Progenitor cell of endocrine pancreas (in vitro differentiated cells): ENCODE data around the gene GPBP1L1. TPM values are rescaled to one million over a fixed set of nuclear protein-coding genes. Genes with fewer than 3 reads are reported as not detected.
"Not testable (repeated sequence)": the region's sequence is repeated elsewhere in the genome, so short reads cannot be mapped to it uniquely, and the experiment has no call there.

Experiments used
- DNase-seq: peaks from one replicate; pipeline ENCODE4 v3.0.0; 2021; ENCODE audit warnings: low spot score; ENCODE audit not compliant: unreplicated experiment
- H3K27ac Mint-ChIP-seq: 2 replicates; pipeline ENCODE4 v1.8.0; 2021; ENCODE audit warnings: mild to moderate bottlenecking, moderate library complexity, mixed read lengths
- H3K27me3 Mint-ChIP-seq: 2 replicates; pipeline ENCODE4 v1.8.0; 2021; ENCODE audit warnings: mixed read lengths
- H3K36me3 Mint-ChIP-seq: 2 replicates; pipeline ENCODE4 v1.8.0; 2022; ENCODE audit warnings: mixed read lengths; ENCODE audit not compliant: insufficient read depth
- H3K4me1 Mint-ChIP-seq: 2 replicates; pipeline ENCODE4 v1.8.0; 2021; ENCODE audit warnings: low read depth, mixed read lengths
- H3K4me3 Mint-ChIP-seq: 2 replicates; pipeline ENCODE4 v1.8.0; 2021; ENCODE audit warnings: low read depth, mild to moderate bottlenecking, moderate library complexity, mixed read lengths
- H3K9me3 Mint-ChIP-seq: 2 replicates; pipeline ENCODE4 v1.8.0; 2021; ENCODE audit warnings: low read depth, mixed read lengths
- CTCF ChIP-seq: fragments of 200-600 bp; sonication (generic); IDR thresholded peaks from one replicate; pipeline ENCODE4 v1.5.0; 2021; ENCODE audit warnings: antibody characterized with exemption, mild to moderate bottlenecking; ENCODE audit not compliant: unreplicated experiment
- long read RNA-seq: library from polyadenylated mRNA; unstranded; transcript quantifications from one replicate; pipeline ENCODE4 v2.0.0, GENCODE V29; 2020
- total RNA-seq: library from RNA; stranded (reverse); gene quantifications from 2 replicates; pipeline ENCODE4 v1.2.1, GENCODE V29; 2021

Gene GPBP1L1
- total RNA-seq, result 137 and 153 TPM in 2 replicates
- long read RNA-seq, transcript GPBP1L1-201 (12 exons, 3,599 nt), result major isoform, 5 of 25 reads
- long read RNA-seq, partial matches to known transcripts, result 10 of 25 reads
- long read RNA-seq, other reads (novel, unspliced or antisense), result 3 of 25 reads

DNA sequence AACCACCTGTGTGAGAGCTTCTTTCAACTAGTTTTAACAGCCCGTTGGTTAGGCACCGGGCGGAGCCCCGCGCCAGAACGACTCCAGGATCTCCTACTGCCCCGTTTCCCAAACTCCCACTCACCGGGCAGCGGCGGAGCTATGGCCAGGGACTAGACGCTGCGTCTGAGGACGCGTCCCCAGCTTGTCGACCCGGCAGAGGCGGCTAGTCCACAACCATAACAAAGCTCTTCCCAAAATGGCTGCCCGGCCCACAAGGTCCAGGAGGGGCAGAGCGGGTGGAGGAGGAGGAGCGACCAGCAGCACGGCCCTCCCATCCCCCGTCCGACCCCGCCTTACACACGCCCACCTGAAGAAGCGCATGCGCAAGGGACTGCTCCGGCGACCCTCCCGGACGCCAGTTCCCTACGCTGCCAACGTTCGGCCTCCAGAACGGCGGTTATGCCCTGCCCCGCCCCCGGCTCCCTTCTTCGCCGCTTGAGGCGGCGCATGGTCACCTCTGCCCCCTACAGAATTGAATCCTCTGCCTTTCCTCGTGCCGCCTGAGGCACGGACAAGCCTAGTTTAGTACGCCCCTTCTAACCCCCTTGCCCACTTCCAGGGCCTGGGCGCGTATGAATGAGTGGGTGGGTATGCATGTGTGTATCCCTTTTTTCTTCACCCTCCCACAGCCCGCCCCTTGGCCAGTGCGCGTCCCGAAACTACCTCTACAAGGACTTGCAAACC is at the start of gene GPBP1L1:
Gene GPBP1L1, minus strand, starts transcription at position 246 of the 726 bp plus-strand sequence. CDS start 27,446 bp downstream, outside the sequence.
- H3K27ac Mint-ChIP-seq, result peak within 1 kb of the TSS; percentile 100
- TF ChIP-seq CTCF, result no peak
- H3K4me1 Mint-ChIP-seq, result peaks cover 31% of the 10 kb centered on the region
- peak within 1 kb of the TSS; percentile 99 for H3K4me3 Mint-ChIP-seq
- no peaks in the 10 kb centered on the region for H3K27me3 Mint-ChIP-seq
- H3K36me3 Mint-ChIP-seq, result peaks cover 1% of the 10 kb centered on the region
- peak; percentile 94 for DNase-seq
- no peaks in the 10 kb centered on the region for H3K9me3 Mint-ChIP-seq

DNA sequence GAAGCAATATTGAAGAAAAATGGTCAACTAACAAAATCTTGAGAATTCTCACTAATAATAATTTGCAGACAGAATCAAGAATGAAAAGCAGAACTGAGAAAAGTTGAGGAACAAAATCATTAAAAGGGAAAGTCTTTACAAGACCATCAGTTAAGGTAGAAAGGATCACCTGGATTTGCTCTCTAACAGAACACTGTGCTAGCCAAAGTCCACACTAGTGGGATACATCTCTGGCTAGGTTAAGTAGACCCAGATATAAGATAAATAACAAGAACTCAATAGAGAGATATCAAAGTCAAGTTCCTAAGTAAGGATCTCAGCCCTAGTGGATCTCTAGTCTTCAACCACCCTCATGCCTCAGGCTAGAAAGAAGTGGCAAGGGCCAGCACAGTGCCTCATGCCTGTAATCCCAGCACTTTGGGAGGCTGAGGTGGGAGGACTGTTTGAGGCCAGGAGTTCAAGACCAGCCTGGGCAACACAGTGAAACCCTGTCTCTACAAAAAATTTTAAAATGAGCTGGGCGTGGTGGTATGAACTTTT is 44.5 kb upstream of the GPBP1L1 start:
- Mint-ChIP-seq H3K36me3 (peaks cover 2% of the 10 kb centered on the region), H3K4me3 (no peak overlapping the region), H3K27ac (peak overlapping the region; percentile 0), H3K9me3 (no peaks in the 10 kb centered on the region), H3K27me3 (no peaks in the 10 kb centered on the region), H3K4me1 (peaks cover 5% of the 10 kb centered on the region)
- DNase-seq, result no peak
- TF ChIP-seq CTCF, result no peak

DNA sequence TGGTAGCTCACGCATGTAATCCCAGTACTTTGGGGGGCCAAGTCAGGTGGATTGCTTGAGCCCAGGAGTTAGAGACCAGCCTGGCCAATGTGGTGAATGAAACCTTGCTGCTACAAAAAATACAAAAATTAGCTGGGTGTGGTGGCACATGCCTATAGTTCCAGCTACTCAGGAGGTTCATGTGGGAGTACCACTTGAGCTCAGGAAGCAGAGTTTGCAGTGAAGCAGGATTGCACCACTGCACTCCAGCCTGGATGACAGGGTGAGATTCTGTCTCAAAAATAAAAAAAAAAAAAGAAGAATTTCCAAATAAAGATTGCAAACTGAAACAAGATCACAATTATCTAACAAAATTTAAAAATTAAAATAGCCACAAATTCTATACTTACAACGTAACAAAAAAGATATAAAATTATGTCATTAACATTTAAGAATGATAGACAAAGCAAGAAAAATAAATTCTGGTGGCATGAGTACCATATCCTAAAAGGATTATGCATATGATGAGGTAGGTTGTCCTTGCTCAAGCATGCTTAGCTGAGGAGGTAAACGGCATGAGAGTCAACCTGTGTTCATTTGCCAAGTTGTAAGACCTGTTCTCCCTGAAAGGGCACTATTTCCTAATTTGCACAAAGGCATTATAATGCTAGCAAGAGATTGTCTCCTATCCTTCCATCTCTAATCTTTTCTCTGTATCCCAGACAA is 43.9 kb upstream of the GPBP1L1 start:
- no peaks in the 10 kb centered on the region for H3K27me3 Mint-ChIP-seq
- peaks cover 2% of the 10 kb centered on the region for H3K36me3 Mint-ChIP-seq
- peak overlapping the region; percentile 0 for H3K27ac Mint-ChIP-seq
- DNase-seq, result no peak
- no peak for TF ChIP-seq CTCF
- H3K9me3 Mint-ChIP-seq, result no peaks in the 10 kb centered on the region
- H3K4me1 Mint-ChIP-seq, result peaks cover 5% of the 10 kb centered on the region
- no peak overlapping the region for H3K4me3 Mint-ChIP-seq

DNA sequence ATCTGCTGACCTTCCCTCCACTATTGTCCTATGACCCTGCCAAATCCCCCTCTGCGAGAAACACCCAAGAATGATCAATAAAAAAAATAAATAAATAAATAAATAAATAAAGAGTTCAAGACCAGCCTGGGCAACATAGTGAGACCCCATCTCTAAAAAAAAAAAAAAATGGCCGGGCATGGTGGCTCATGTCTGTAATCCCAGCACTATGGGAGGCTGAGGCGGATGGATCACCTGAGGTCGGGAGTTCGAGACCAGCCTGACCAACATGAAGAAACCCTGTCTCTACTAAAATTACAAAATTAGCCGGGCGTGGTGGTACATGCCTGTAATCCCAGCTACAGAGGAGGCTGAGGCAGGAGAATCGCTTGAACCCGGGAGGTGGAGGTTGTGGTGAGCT is 39.7 kb upstream of the GPBP1L1 start:
- not testable (repeated sequence) for H3K27ac Mint-ChIP-seq, H3K4me1 Mint-ChIP-seq, H3K36me3 Mint-ChIP-seq, H3K4me3 Mint-ChIP-seq, H3K27me3 Mint-ChIP-seq, DNase-seq, H3K9me3 Mint-ChIP-seq

GRCh38 chr1:45723248-45723930 is 37.1 kb upstream of the GPBP1L1 start:
- Mint-ChIP-seq H3K4me1 (no peaks in the 10 kb centered on the region), H3K4me3 (no peak overlapping the region), H3K36me3 (peaks cover 6% of the 10 kb centered on the region), H3K27me3 (no peaks in the 10 kb centered on the region), H3K9me3 (no peaks in the 10 kb centered on the region), H3K27ac (no peak overlapping the region)
- TF ChIP-seq CTCF, result no peak
- DNase-seq, result no peak
